ENCODE results near the gene AADAT.

The AADAT gene

DNA sequence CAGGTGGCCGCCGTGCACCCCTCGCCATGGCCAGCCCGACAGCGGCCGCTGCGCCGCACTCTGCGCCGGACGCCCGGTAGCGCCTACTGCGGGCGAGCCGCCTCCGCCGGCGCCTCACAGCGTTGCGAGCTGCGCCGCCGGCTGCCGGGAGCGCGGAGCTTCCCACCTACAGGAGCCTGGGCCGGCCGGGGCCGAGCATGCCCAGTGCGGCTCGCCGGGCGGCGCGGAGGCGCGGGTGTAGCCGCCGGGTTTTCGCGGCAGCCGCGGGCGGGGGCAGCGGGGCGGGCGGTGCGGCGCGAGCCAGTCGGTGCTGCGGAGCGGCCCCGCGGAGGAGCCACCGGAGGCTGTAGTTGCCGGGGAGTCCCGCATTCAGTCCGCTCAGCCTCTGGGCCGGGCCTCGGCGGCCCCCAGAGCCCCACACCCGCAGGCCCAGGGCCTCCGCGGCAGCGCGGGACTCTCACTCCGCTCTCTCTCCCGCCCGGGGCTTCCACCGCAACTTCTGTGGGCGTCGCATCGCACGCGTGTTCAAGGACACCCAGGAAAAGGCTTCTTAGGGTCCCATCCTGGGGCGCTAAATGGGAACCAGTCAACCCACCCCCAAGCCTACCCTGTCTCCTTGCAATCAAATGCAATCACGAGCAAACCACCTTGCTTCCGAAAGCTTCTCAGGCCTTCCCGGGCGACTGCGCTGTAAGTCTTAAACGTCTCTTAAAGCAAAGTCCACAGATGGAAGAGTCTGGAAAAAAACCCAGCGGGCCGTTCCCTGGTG, 63.3 kb downstream of the AADAT start, which contains the start of gene MFAP3L:
MFAP3L (minus strand) TSS at position 143 of the 769 bp plus-strand sequence. CDS start 20,518 bp downstream, outside the sequence.
- Histone ChIP-seq H3K27me3 (ENCODE audit: insufficient read depth, low read depth, severe bottlenecking) (no peaks in the 10 kb centered on the region), H3K36me3 (peaks cover 9% of the 10 kb centered on the region), H3K27ac (peak within 1 kb of the TSS; percentile 91), H3K4me3 (ENCODE audit: low read depth, low read length) (peak within 1 kb of the TSS; percentile 83), H3K9me3 (ENCODE audit: severe bottlenecking) (peaks cover 4% of the 10 kb centered on the region)
- peak; percentile 94 for DNase-seq
- TF ChIP-seq CTCF (IDR thresholded peaks at IDR 0.05; ENCODE audit: low read depth, low read length), result peak; percentile 54

DNA sequence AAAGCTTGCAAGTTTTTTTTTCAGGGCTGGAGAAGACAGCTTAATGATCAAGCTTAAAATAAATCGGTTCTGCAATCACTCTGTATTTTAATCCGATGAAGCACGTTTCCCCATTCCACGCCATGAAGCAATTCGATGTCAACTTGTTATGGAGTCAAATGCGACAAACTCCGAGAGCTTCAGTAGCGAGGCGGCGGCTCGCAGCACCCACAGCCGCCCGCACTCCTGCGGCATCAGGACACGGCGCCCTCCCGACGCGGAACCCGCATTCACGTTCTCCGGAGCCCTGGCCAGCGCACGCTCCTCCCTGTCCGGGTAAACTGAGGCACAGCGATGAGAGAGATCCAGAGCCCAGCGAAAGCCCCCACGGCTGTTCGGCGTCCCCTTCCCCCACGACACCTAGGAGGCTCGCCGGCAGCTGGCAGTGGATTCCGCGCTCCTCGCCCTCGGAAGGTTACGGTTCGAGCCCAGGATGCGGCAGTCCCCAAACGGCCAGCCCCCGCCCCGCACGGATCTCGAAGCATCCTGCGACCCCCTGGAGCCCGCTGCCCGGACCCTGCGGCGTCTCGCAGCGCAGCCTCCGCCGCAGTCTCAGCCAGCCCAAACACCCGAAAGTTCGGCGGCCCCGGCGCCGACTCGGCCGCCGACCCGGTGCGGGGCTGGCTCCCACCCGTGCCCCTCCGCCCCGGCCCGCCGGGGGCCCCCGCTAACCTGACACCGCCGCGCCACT, 64.1 kb downstream of the AADAT start:
- H3K4me3 ChIP-seq (ENCODE audit: low read depth, low read length), result peak overlapping the region; percentile 83
- H3K27me3 ChIP-seq (ENCODE audit: insufficient read depth, low read depth, severe bottlenecking), result no peaks in the 10 kb centered on the region
- peaks cover 4% of the 10 kb centered on the region for H3K9me3 ChIP-seq (ENCODE audit: severe bottlenecking)
- peak; percentile 60 for DNase-seq
- peak overlapping the region; percentile 91 for H3K27ac ChIP-seq
- no peak for TF ChIP-seq CTCF (IDR thresholded peaks at IDR 0.05; ENCODE audit: low read depth, low read length)
- H3K36me3 ChIP-seq, result peaks cover 9% of the 10 kb centered on the region

- Histone ChIP-seq H3K36me3 (peaks cover 11% of the 10 kb centered on the region), H3K27me3 (ENCODE audit: insufficient read depth, low read depth, severe bottlenecking) (no peaks in the 10 kb centered on the region), H3K27ac (no peak overlapping the region), H3K4me3 (ENCODE audit: low read depth, low read length) (no peak overlapping the region), H3K9me3 (ENCODE audit: severe bottlenecking) (no peaks in the 10 kb centered on the region)
- TF ChIP-seq CTCF (IDR thresholded peaks at IDR 0.05; ENCODE audit: low read depth, low read length), result no peak
- no peak for DNase-seq
These were observed 67.5 kb downstream of the AADAT start for GRCh38 chr4:170022211-170022610.

DNA sequence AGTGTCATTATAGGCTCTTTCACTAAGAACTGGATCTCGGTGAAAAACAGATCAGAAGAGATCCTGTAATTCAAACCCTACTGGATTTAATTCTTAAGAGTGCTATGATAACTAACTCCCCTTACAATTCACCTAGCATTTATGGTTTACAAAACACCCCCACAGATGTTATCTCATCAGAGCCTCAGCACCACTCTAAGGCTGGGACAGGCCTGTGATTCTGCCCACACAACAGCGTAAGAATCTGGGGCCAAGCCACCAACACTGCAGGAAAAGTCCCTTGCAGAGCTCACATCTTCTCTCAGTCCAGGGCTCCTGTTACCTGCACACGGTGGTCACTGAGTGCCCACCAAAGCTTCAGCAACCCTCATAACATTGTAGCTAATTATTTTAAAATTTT, 72.5 kb downstream of the AADAT start:
- no peak for DNase-seq
- peaks cover 6% of the 10 kb centered on the region; the same call in 1 of the 2 replicates for H3K36me3 ChIP-seq
- H3K9me3 ChIP-seq (ENCODE audit: severe bottlenecking), result no peaks in the 10 kb centered on the region
- H3K27me3 ChIP-seq (ENCODE audit: insufficient read depth, low read depth, severe bottlenecking), result no peaks in the 10 kb centered on the region
- peak overlapping the region; percentile 14 for H3K27ac ChIP-seq
- no peak for TF ChIP-seq CTCF (IDR thresholded peaks at IDR 0.05; ENCODE audit: low read depth, low read length)
- H3K4me3 ChIP-seq (ENCODE audit: low read depth, low read length), result no peak overlapping the region

GRCh38 chr4:170015285-170015684, 74.5 kb downstream of the AADAT start:
- Histone ChIP-seq H3K27me3 (ENCODE audit: insufficient read depth, low read depth, severe bottlenecking) (no peaks in the 10 kb centered on the region), H3K9me3 (ENCODE audit: severe bottlenecking) (no peaks in the 10 kb centered on the region), H3K36me3 (peaks cover 9% of the 10 kb centered on the region; the same call in 1 of the 2 replicates), H3K4me3 (ENCODE audit: low read depth, low read length) (no peak overlapping the region), H3K27ac (no peak overlapping the region)
- no peak for DNase-seq
- TF ChIP-seq CTCF (IDR thresholded peaks at IDR 0.05; ENCODE audit: low read depth, low read length), result no peak
